DMS53 treated with DMSO at 0.1 percent for 48 hours (cell line): Measurements from ENCODE around the gene ZMAT5.

Experiments
- DNase-seq: peaks from one replicate; lab custom pipeline; 2025; ENCODE audit not compliant: unreplicated experiment; lab: John Stamatoyannopoulos, UW

The ZMAT5 gene

GRCh38 chr22:29710922-29711593 lies 55.7 kb downstream of the ZMAT5 start:
- no peak for DNase-seq

GRCh38 chr22:29710193-29710592 lies 56.6 kb downstream of the ZMAT5 start:
- DNase-seq, result no peak

GRCh38 chr22:29707471-29707870 lies 59.3 kb downstream of the ZMAT5 start:
- no peak for DNase-seq

GRCh38 chr22:29707010-29707409 lies 59.8 kb downstream of the ZMAT5 start:
- no peak for DNase-seq

- DNase-seq, result no peak
Observed at GRCh38 chr22:29706486-29706885, 60.3 kb downstream of the ZMAT5 start.

GRCh38 chr22:29705651-29706050 lies 61.2 kb downstream of the ZMAT5 start:
- no peak for DNase-seq

GRCh38 chr22:29704528-29705285 lies 62.1 kb downstream of the ZMAT5 start:
- DNase-seq, result peak; percentile 6

- DNase-seq, result no peak
Observed at GRCh38 chr22:29703569-29704195, 63.1 kb downstream of the ZMAT5 start.

GRCh38 chr22:29702931-29703501 lies 63.8 kb downstream of the ZMAT5 start:
- no peak for DNase-seq

- no peak for DNase-seq
Observed at GRCh38 chr22:29702000-29702930, 64.5 kb downstream of the ZMAT5 start.

GRCh38 chr22:29701155-29701999 lies 65.4 kb downstream of the ZMAT5 start:
- peak; percentile 32 for DNase-seq

GRCh38 chr22:29700900-29701154 lies 66.0 kb downstream of the ZMAT5 start:
- DNase-seq, result no peak

- no peak for DNase-seq
Observed at GRCh38 chr22:29700206-29700899, 66.5 kb downstream of the ZMAT5 start.

- no peak for DNase-seq
Observed at GRCh38 chr22:29697853-29698598, 68.8 kb downstream of the ZMAT5 start.

GRCh38 chr22:29695129-29695926 lies 71.5 kb downstream of the ZMAT5 start:
- no peak for DNase-seq

- no peak for DNase-seq
Observed at GRCh38 chr22:29693671-29694070, 73.1 kb downstream of the ZMAT5 start.

GRCh38 chr22:29693161-29693560 lies 73.6 kb downstream of the ZMAT5 start:
- no peak for DNase-seq

- no peak for DNase-seq
Observed at GRCh38 chr22:29692327-29692640, 74.5 kb downstream of the ZMAT5 start.
